Hematopoietic multipotent progenitor cell treated with erythropoietin and hydrocortisone succinate and interleukin-3 and kit ligand, for 4 days (in vitro differentiated cells): ENCODE results near the gene LRFN3.
A peak's percentile ranks its signal among the peaks of the same experiment; 100 is the strongest.
"Not testable (repeated sequence)": the region's sequence is repeated elsewhere in the genome, so short reads cannot be mapped to it uniquely, and the experiment has no call there.

Experiments used
- DNase-seq: peaks from one replicate; pipeline ENCODE4 v3.0.0-alpha.2; 2015

The LRFN3 gene

DNA sequence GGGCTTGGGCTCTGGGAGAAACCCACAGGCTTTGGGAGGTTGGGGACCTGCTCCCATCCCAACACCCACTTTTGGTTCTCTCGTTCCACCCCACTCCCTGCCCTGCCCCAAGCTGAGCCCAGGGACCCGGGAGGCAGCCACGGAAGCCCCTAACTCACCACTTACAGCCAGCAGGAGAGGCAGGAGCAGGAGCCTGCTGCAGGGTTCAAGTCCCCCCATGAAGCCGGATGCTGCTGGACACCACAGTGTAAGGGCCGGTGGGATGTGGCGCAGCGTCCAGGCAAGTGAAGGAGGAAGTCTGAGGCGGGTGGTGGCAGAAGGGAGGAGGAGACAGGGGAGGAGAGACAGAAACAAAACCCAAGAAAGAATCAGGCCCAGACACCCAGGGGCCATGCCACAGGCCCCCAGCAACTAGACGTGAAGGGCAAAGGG is 28.1 kb upstream of the LRFN3 start, which contains the start of gene TYROBP:
TSS of gene TYROBP (minus strand) at position 286 of the 432 bp plus-strand sequence. CDS start at position 219, 67 bp downstream.
- DNase-seq: peak; percentile 63

DNA sequence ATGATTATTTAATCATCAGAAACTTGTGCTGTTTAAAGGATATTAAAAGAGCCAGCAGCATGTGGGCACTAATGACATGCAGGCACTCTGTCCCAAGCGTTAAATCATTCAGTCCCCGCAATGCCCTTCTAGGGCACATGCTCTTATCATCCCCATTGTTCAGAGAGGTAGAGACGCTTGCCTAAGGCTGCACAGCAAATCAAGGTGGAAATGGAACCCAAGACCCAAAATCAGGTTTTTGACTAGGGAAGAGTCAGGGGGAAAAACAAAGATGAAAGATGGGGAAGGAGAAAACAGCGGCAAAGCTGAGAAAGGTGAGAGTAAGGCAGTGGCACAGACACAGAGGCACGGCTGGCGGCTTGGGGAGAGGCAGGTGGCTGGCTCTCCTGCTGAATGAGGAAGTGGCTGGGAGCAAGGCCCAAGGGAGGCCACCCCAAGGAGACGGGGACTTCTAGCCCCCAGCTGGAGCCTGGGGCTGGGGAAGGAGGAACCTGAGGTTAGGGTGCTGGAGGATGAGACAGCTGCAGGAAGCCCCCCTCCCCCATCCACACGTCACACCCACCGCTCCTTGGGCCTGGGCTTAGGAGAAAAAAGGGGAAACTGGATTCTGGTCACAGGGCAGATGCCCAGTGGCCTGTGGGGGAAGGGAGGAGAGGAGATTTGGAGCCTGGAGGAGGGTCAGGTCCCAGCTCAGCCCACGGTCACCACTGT is 27.0 kb upstream of the LRFN3 start:
- peak; percentile 97 for DNase-seq

- DNase-seq: no peak
Measured at GRCh38 chr19:35909684-35910035, 26.5 kb upstream of the LRFN3 start.

- DNase-seq: not testable (repeated sequence)
Measured at GRCh38 chr19:35910355-35910754, 25.8 kb upstream of the LRFN3 start.

GRCh38 chr19:35911173-35911572 is 25.0 kb upstream of the LRFN3 start:
- peak; percentile 34 for DNase-seq

- DNase-seq: no peak
Measured at GRCh38 chr19:35911790-35912189, 24.4 kb upstream of the LRFN3 start.

GRCh38 chr19:35913589-35913988 is 22.6 kb upstream of the LRFN3 start:
- no peak for DNase-seq

- DNase-seq: no peak
Measured at GRCh38 chr19:35915443-35915842, 20.7 kb upstream of the LRFN3 start.

DNA sequence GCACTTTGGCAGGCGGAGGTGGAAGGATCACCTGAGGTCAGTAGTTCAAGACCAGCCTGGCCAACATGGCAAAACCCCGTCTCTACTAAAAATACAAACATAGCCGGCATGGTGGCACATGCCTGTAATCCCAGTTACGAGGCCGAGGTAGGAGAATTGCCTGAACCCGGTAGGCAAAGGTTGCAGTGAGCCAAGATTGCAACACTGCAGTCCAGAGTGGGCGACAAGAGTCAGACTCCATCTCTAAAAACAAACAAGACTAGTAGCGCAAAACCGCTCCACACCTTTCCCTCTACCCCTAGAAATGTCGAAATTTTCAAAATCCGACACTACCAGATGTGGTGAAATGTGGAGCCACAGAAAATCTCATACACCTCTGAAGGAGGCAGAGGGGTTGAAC is 16.9 kb upstream of the LRFN3 start:
- DNase-seq: no peak

DNA sequence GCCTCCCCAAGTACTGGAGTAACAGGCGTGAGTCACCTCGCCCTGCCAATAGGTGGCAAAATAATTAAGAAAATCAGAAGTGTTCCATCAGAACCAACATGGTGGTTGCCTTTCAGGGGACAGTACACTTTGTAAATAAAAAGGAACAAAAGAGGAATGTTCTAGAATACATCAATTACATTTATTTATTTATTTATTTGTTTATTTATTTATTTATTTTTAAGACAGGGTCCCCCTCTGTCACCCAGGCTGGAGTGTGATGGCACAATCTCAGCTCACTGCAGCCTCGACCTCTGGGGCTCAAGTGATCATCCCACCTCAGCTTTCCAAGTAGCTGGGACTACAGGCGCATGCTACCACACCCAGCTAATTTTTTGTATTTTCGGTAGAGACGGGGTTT is 15.2 kb upstream of the LRFN3 start:
- no peak for DNase-seq

GRCh38 chr19:35925501-35925900 is 10.7 kb upstream of the LRFN3 start:
- no peak for DNase-seq

DNA sequence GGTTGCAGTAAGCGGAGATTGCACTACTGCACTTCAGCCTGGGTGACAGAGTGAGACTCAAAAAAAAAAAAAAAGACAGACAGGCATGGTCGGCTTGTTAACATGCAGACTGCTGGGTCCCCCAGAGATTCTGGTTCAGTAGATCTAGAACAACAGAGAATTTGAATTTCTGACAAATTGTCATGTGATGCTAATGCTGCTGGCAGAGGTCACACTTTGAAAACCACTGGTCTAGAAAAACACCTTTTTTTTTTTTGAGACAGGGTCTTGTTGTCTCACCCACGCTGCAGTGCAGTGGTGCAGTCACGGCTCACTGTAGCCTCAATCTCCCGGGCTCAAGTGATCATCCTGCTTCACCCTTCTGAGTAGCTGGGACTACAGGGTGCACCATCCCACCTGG is 7.7 kb upstream of the LRFN3 start:
- DNase-seq: no peak

GRCh38 chr19:35929876-35930275 is 6.3 kb upstream of the LRFN3 start:
- peak; percentile 58 for DNase-seq

DNA sequence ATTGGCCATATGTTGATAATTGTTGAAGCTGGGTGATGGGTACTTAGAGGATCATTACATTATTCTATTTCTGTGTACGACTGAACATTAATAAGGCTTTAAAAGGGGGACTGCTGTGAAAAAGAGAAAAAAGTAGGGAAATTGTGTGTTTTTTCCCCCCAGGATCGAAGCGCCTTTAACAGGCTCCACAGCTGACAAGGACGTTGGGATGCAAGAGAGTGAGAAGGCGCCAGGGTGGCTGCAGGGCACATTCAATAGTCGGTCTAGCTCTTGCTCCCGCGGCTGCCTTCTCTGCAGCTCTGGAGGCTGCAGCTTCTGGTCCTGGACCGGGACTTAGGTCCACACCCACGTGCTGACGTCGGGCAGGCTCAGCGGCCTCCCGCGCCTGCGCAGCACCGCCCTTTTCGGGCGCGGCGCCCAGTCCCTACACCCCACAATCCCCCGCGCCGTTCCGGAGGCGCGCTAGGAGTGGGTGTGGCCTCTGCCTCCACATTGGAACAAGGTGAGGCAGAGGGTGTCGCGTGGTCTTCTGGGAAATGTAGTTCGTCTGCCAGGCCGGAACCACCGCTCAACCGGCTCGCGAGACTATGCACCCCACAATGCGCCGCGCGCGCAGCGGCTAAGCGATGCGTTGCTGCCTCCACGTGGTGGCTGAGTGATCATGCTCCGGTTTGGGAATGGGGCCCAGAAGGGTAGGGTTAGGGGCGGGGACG is 4.9 kb upstream of the LRFN3 start:
- peak; percentile 100 for DNase-seq

DNA sequence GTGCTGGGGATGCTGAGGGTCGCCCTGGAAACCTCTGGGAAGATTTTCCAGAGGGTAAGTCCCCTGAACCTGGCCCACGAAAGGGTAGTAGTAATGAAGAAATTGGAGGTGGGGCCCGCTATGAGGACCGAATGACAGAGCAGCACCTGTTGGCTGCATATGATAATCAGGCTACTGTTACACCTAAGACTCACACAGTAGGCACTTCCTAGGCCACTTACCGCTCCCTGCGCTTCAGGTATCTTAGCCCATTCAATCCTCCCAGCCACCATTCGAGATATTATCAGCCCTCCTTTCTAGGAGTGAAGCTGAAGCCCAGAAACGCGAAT is 4.3 kb upstream of the LRFN3 start:
- DNase-seq: no peak

DNA sequence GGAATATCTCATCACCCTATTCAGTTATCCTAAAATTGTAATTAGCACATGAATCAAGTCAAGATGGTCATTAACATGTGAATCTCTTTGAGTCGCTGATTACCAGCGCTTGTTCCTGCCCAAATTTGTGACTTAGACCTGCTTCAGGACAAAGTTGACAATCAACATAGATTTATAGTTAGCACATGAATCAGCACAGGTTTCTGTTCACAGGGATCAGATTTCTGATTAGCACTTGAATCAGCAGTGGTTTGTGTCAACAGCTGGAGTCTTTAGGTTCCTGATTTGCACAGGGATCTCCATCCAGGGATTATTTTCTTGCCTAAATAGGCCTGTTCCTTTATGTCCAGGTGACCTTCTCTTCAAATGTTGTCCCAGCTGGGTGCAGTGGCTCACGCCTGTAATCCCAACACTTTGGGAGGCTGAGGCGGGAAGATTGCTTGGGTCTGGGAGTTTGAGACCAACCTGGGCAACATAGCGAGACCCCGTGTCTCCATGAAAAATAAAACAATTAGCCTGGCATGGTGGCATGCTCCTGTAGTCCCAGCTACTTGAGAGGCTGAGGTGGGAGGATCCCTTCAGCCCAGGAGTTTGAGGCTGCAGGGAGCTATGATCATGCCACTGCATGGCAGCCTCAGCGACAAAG is 3.8 kb upstream of the LRFN3 start:
- DNase-seq: no peak

GRCh38 chr19:35936738-35937268 is 629 bp downstream of the LRFN3 start:
- no peak for DNase-seq

GRCh38 chr19:35937345-35938281 is 1.4 kb downstream of the LRFN3 start:
- DNase-seq: no peak

GRCh38 chr19:35938282-35939224 is 2.4 kb downstream of the LRFN3 start:
- DNase-seq: no peak

- DNase-seq: no peak
Measured at GRCh38 chr19:35939307-35940077, 3.3 kb downstream of the LRFN3 start.
